Tibial nerve (tissue), 4 donors: Measurements from ENCODE around the gene RAN.

Experiments used
- EP300 ChIP-seq, 2 donors: sonication (generic); formaldehyde crosslinking; IDR thresholded peaks; one replicate each; pipeline ENCODE4 v1.6.1; 2017; ENCODE audit warnings: antibody characterized with exemption in 2 of 2, mild to moderate bottlenecking in 1 of 2
- POLR2A ChIP-seq, 2 donors: fragments of 450-650 bp; IDR thresholded peaks; one replicate each; pipeline ENCODE4 v1.6.1; 2017; ENCODE audit warnings: antibody characterized with exemption in 2 of 2, mild to moderate bottlenecking in 2 of 2, moderate library complexity in 2 of 2
- TF ChIP-seq, protein P1 (sequence below), 5 experiments: fragments of 200-600 bp in 3 of 5; fragments of 450-650 bp in 2 of 5; sonication (generic) in 3 of 5; IDR thresholded peaks; one replicate each; pipeline ENCODE4 v1.5.1; 2016 to 2019; ENCODE audit warnings: antibody characterized with exemption in 5 of 5, mild to moderate bottlenecking in 3 of 5, moderate library complexity in 2 of 5

DNA sequence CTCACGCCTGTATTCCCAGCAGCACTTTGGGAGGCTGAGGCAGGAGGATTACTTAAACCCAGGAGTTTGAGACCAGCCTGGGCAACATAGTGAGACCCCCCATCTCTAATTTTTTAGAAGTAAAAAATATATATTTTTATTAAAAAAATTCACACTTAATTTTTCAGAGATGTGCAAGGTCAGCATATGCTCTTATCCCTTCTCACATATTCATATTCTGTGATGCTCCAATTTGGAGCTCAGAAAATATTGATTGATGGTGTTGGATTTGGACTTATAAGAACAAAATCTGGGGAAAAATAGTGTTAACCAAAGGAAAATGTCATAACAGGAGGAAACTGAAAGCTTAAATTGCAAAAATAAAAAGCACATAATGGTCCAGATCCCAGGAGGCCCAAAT lies 9.7 kb downstream of the RAN start:
- TF ChIP-seq, protein P1, sequence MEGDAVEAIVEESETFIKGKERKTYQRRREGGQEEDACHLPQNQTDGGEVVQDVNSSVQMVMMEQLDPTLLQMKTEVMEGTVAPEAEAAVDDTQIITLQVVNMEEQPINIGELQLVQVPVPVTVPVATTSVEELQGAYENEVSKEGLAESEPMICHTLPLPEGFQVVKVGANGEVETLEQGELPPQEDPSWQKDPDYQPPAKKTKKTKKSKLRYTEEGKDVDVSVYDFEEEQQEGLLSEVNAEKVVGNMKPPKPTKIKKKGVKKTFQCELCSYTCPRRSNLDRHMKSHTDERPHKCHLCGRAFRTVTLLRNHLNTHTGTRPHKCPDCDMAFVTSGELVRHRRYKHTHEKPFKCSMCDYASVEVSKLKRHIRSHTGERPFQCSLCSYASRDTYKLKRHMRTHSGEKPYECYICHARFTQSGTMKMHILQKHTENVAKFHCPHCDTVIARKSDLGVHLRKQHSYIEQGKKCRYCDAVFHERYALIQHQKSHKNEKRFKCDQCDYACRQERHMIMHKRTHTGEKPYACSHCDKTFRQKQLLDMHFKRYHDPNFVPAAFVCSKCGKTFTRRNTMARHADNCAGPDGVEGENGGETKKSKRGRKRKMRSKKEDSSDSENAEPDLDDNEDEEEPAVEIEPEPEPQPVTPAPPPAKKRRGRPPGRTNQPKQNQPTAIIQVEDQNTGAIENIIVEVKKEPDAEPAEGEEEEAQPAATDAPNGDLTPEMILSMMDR (IDR thresholded peaks at IDR 0.05), result no peak
- no peak for TF ChIP-seq POLR2A (IDR thresholded peaks at IDR 0.05)
- TF ChIP-seq EP300 (IDR thresholded peaks at IDR 0.05), result no peak
